ENCODE results near the gene CFAP20DC. TPM values are rescaled to one million over a fixed set of nuclear protein-coding genes. Genes with fewer than 3 reads are reported as not detected.

The CFAP20DC gene
- total and polyA plus RNA-seq, 2 donors (not counting 1 experiment from before 2014, with no cell fraction given): 1.9 to 3.8 TPM

DNA sequence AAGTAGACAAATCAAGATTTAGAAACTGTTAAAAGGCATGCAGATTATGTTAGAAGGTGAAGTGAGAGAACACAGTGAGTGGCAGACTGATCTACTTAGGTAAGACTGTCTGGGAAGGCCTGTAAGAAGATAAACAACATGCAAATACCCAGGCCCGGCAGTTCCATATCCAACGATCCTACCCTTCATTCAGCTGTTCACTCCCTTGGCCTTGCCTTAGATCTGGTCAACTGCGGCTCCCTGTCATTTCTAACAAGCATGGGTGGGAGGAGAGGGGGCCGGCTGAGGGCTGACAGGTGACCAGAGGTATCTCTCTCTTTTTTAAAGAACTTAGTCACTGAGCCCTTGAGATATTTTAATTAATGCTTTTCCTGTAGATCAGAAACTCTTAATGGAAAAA, 298.6 kb downstream of the CFAP20DC start:
- H3K9me3 ChIP-seq (ENCODE audit: control insufficient read depth, insufficient read depth, low read depth, low read length): no peaks in the 10 kb centered on the region
- no peak for DNase-seq (ENCODE audit: low read depth in 2 of 2)
- no peaks in the 10 kb centered on the region for H3K79me2 ChIP-seq (ENCODE audit: control insufficient read depth, insufficient read depth, low read length)
- TF ChIP-seq, protein P1, sequence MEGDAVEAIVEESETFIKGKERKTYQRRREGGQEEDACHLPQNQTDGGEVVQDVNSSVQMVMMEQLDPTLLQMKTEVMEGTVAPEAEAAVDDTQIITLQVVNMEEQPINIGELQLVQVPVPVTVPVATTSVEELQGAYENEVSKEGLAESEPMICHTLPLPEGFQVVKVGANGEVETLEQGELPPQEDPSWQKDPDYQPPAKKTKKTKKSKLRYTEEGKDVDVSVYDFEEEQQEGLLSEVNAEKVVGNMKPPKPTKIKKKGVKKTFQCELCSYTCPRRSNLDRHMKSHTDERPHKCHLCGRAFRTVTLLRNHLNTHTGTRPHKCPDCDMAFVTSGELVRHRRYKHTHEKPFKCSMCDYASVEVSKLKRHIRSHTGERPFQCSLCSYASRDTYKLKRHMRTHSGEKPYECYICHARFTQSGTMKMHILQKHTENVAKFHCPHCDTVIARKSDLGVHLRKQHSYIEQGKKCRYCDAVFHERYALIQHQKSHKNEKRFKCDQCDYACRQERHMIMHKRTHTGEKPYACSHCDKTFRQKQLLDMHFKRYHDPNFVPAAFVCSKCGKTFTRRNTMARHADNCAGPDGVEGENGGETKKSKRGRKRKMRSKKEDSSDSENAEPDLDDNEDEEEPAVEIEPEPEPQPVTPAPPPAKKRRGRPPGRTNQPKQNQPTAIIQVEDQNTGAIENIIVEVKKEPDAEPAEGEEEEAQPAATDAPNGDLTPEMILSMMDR (conservative IDR thresholded peaks at IDR 0.05 in 1 of 2, IDR thresholded peaks at IDR 0.05 in 1 of 2; ENCODE audit: low read depth in 1 of 2, low read length in 2 of 2): no peak
- TF ChIP-seq EZH2 (IDR thresholded peaks at IDR 0.05; ENCODE audit: low read length, missing control alignments): no peak
- no peak overlapping the region for H2AFZ ChIP-seq (ENCODE audit: low read length)
- no peaks in the 10 kb centered on the region for H3K36me3 ChIP-seq (ENCODE audit: control insufficient read depth, insufficient read depth, low read length)
- no peaks in the 10 kb centered on the region for H3K4me1 ChIP-seq (ENCODE audit: control insufficient read depth, extremely low read depth, insufficient read depth, low read length)
- no peak overlapping the region for H3K9ac ChIP-seq (ENCODE audit: insufficient read depth, low read length)
- no peaks in the 10 kb centered on the region for H3K27me3 ChIP-seq (ENCODE audit: control insufficient read depth, insufficient read depth, low read length)
- H3K4me2 ChIP-seq (ENCODE audit: extremely low read depth, insufficient read depth, low read length): no peak overlapping the region
- H3K27ac ChIP-seq (ENCODE audit: insufficient read depth, low read length): no peak overlapping the region
- H3K4me3 ChIP-seq (replicated peaks in 1 of 4; ENCODE audit: control extremely low read depth in 1 of 4, insufficient read depth in 1 of 4, low read depth in 3 of 4, low read length in 4 of 4): no peak overlapping the region
- H4K20me1 ChIP-seq (ENCODE audit: control insufficient read depth, extremely low read depth, insufficient read depth, low read length): no peaks in the 10 kb centered on the region

DNA sequence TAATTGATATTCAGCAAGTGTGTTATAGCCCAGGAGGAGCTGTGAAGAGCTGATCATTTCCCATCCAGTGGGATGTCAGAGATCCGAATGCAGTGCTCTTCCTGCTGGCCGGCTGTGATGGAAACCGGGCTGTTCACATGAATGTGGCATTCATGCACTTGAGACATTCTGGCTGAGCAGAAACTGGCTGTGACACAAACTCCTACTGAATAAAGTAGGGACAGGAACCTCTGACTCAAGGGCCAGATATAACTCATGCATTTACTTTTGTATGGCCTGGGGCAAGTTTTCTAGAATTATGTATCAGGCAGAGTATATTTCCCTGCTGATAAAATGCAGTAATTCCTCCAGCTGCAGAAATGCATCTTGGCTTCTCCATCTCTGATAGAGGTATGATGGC, 299.9 kb downstream of the CFAP20DC start:
- H3K4me1 ChIP-seq (ENCODE audit: control insufficient read depth, extremely low read depth, insufficient read depth, low read length): no peaks in the 10 kb centered on the region
- no peak overlapping the region for H3K9ac ChIP-seq (ENCODE audit: insufficient read depth, low read length)
- no peak for DNase-seq (ENCODE audit: low read depth in 2 of 2)

DNA sequence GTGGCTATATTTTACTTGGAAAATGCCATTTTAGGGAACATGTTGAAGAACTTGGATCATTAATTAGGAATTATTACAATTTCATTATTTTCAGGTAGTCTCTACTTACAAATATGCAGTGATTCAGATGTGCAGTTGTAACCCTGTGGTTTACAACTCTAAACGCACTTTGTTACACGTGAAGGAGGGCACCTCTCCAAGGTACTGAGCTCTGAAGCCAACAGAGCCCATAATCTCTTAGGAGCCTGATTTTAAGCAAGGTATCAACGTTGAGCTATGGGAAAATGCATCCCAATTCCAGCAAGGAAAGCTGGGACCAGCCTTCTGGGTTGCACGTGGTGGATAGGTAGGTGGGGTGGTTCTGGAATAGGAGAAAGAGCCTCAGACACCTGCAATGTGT, 301.8 kb downstream of the CFAP20DC start:
- H3K4me1 ChIP-seq (ENCODE audit: control insufficient read depth, extremely low read depth, insufficient read depth, low read length): no peaks in the 10 kb centered on the region

More for the DNA sequence above, 299.9 kb downstream of the CFAP20DC start:
- Histone ChIP-seq H3K4me3 (replicated peaks in 1 of 4; ENCODE audit: control extremely low read depth in 1 of 4, insufficient read depth in 1 of 4, low read depth in 3 of 4, low read length in 4 of 4) (no peak overlapping the region), H4K20me1 (ENCODE audit: control insufficient read depth, extremely low read depth, insufficient read depth, low read length) (no peaks in the 10 kb centered on the region), H3K9me3 (ENCODE audit: control insufficient read depth, insufficient read depth, low read depth, low read length) (no peaks in the 10 kb centered on the region), H3K27me3 (ENCODE audit: control insufficient read depth, insufficient read depth, low read length) (no peaks in the 10 kb centered on the region), H3K79me2 (ENCODE audit: control insufficient read depth, insufficient read depth, low read length) (no peaks in the 10 kb centered on the region), H3K36me3 (ENCODE audit: control insufficient read depth, insufficient read depth, low read length) (no peaks in the 10 kb centered on the region), H3K4me2 (ENCODE audit: extremely low read depth, insufficient read depth, low read length) (no peak overlapping the region), H2AFZ (ENCODE audit: low read length) (no peak overlapping the region), H3K27ac (ENCODE audit: insufficient read depth, low read length) (no peak overlapping the region)
- TF ChIP-seq, protein P1 (conservative IDR thresholded peaks at IDR 0.05 in 1 of 2, IDR thresholded peaks at IDR 0.05 in 1 of 2; ENCODE audit: low read depth in 1 of 2, low read length in 2 of 2): no peak
- TF ChIP-seq EZH2 (IDR thresholded peaks at IDR 0.05; ENCODE audit: low read length, missing control alignments): no peak

More for the DNA sequence above, 301.8 kb downstream of the CFAP20DC start:
- H3K27me3 ChIP-seq (ENCODE audit: control insufficient read depth, insufficient read depth, low read length): no peaks in the 10 kb centered on the region
- no peaks in the 10 kb centered on the region for H3K9me3 ChIP-seq (ENCODE audit: control insufficient read depth, insufficient read depth, low read depth, low read length)
- H4K20me1 ChIP-seq (ENCODE audit: control insufficient read depth, extremely low read depth, insufficient read depth, low read length): no peaks in the 10 kb centered on the region
- H3K36me3 ChIP-seq (ENCODE audit: control insufficient read depth, insufficient read depth, low read length): no peaks in the 10 kb centered on the region
- DNase-seq (ENCODE audit: low read depth in 2 of 2): no peak
- H2AFZ ChIP-seq (ENCODE audit: low read length): no peak overlapping the region
- H3K27ac ChIP-seq (ENCODE audit: insufficient read depth, low read length): no peak overlapping the region
- TF ChIP-seq, protein P1 (conservative IDR thresholded peaks at IDR 0.05 in 1 of 2, IDR thresholded peaks at IDR 0.05 in 1 of 2; ENCODE audit: low read depth in 1 of 2, low read length in 2 of 2): no peak
- no peak for TF ChIP-seq EZH2 (IDR thresholded peaks at IDR 0.05; ENCODE audit: low read length, missing control alignments)
- no peak overlapping the region for H3K9ac ChIP-seq (ENCODE audit: insufficient read depth, low read length)
- no peak overlapping the region for H3K4me2 ChIP-seq (ENCODE audit: extremely low read depth, insufficient read depth, low read length)
- H3K79me2 ChIP-seq (ENCODE audit: control insufficient read depth, insufficient read depth, low read length): no peaks in the 10 kb centered on the region
- H3K4me3 ChIP-seq (replicated peaks in 1 of 4; ENCODE audit: control extremely low read depth in 1 of 4, insufficient read depth in 1 of 4, low read depth in 3 of 4, low read length in 4 of 4): no peak overlapping the region
